OCI-LY3 (cell line): ENCODE data around the gene MEAF6.

Experiments used
- CTCF ChIP-seq: fragments of 200-600, 300-600 bp; sonication (generic); IDR thresholded peaks from 2 replicates; pipeline ENCODE4 v1.5.1; 2014; ENCODE audit warnings: antibody characterized with exemption, low read length, low read depth
- EZH2phosphoT487 ChIP-seq: fragments of 200-600 bp; shearing (Covaris generic); IDR thresholded peaks from 2 replicates; pipeline ENCODE4 v1.6.1; 2018; ENCODE audit warnings: antibody characterized with exemption, mixed run types, low read depth

GRCh38 chr1:37458551-37458950 lies 56.0 kb downstream of the MEAF6 start:
- TF ChIP-seq CTCF (peak; percentile 16; the same call in 1 of the 2 replicates), EZH2phosphoT487 (no peak)
